Measurements from ENCODE around the gene GSX2.
"Not testable (repeated sequence)": the region's sequence is repeated elsewhere in the genome, so short reads cannot be mapped to it uniquely, and the experiment has no call there.

Gene GSX2

DNA sequence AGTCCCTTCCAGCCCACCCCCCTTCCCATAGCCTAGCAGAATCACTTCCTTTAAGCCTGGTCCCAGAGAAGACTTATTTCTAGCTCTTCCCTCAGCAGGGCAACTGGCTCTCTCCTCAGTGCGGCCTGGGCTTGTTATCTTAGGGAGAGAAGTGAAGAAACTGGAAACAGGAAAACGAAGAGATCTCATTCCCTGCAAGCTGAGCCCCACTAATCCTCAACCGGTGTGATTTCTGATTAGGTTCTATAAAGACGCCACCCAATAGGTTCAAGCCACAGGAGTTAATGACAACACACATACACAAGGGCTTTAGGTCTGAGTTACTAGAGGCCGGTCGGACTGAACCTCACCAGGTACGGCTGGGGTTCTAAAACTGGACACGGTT, 3.2 kb downstream of the GSX2 start:
- DNase-seq (ENCODE audit: low spot score): no peak

GRCh38 chr4:54104907-54105306, 4.9 kb downstream of the GSX2 start:
- DNase-seq (ENCODE audit: low spot score): no peak

- DNase-seq (ENCODE audit: low spot score): no peak
Measured at GRCh38 chr4:54107951-54108748, 8.2 kb downstream of the GSX2 start.

GRCh38 chr4:54109241-54110018, 9.5 kb downstream of the GSX2 start:
- no peak for DNase-seq (ENCODE audit: low spot score)

- DNase-seq (ENCODE audit: low spot score): no peak
Measured at GRCh38 chr4:54110019-54110416, 10.1 kb downstream of the GSX2 start.

DNA sequence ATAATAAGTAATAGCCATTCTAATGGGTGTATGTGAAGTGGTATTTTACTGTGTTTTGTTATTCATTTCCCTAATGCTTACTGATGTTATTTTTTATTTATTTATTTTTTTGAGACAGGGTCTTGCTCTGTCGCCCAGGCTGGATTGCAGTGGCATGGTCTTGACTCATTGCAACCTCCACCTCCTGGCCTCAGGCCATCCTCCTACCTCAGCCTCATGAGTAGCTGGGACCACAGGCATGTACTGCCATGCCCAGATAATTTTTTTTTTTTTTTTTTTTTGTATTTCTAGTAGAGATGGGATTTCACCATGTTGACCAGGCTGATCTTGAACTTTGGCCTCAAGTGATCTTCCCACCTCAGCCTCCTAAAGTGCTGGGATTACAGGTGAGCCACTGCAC, 13.2 kb downstream of the GSX2 start:
- DNase-seq (ENCODE audit: low spot score): not testable (repeated sequence)

DNA sequence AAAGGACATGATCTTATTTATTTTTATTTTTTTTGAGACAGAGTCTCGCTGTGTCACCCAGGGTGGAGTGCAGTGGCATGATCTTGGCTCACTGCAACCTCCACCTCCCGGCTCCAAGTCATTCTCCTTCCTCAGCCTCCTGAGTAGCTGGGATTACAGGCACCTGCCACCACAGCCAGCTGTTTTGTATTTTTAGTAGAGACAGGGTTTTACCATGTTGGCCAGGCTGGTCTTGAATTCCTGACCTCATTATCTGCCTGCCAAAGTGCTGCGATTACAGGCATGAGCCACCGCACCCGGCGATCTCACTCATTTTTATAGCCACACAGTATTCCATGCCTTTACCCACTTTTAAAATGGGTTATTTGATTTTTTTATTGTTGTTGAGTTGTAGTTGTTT, 16.3 kb downstream of the GSX2 start:
- not testable (repeated sequence) for DNase-seq (ENCODE audit: low spot score)

DNA sequence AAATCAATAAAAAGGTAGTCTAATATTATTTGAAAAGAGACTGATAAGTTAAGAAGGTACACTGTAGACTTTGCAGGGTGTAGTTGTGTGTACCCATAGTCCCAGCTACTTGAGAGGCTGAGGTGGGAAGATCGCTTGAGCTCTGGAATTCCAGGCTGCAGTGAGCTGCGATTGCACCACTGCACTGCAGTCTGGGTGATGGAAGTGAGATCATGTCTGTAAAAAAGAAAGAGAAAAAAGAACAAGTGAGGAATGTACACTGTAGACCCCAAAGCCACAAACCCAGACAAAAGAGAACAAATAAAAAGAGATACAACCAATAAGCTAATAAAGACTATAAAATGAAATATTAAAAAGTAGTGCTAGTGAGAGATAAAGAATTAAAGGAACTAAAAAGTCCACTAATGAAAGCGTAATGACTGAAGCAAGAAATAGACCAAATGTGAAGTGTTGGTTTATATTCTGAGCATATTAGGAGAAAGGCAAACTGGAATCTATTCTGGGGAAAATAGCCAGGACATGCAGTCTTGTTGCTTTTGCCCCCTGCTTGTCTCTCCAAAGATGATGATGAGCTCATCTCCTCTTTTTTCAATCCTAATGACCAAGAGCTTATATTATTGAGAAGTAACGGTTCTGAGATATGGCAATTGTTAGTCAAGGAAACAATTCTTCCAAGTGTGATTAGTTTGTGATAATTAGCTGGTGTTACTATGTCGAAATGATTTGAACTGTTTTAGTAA, 19.1 kb downstream of the GSX2 start:
- DNase-seq (ENCODE audit: low spot score): no peak

- DNase-seq (ENCODE audit: low spot score): no peak
Measured at GRCh38 chr4:54120518-54120917, 20.6 kb downstream of the GSX2 start.

DNA sequence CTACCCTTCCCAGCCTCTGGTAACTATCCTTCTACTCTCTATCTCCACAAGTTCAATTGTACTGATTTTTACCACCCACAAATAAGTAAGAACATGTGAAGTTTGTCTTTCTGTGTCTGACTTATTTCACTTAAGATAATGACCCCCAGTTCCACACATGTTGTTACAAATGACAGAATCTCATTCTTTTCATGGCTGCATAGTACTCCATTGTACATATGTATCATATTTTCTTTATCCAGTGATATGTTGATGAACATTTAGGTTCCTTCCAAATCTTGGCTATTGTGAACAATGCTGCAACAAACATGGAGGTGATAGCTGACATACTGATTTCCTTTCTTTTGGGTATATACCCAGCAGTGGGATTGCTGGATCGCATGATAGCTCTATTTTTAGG, 27.7 kb downstream of the GSX2 start:
- no peak for DNase-seq (ENCODE audit: low spot score)

DNA sequence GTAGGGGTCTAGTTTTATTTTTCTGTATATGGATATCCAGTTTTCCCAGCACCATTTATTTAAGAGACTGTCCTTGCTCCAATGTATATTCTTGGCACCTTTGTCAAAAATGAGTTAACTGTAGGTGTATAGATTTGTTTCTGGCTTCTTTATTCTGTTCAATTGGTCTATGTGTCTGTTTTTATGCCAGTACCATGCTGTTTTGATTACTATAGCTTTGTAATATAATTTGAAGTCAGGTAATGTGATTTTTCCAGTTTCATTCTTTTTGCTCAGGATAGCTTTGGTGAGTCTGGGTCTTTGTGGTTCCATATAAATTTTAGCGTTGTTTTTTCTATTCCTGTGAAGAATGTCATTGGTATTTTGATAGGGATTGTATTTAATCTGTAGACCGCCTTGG, 28.7 kb downstream of the GSX2 start:
- not testable (repeated sequence) for DNase-seq (ENCODE audit: low spot score)

- no peak for DNase-seq (ENCODE audit: low spot score)
Measured at GRCh38 chr4:54139332-54139731, 39.4 kb downstream of the GSX2 start.

DNA sequence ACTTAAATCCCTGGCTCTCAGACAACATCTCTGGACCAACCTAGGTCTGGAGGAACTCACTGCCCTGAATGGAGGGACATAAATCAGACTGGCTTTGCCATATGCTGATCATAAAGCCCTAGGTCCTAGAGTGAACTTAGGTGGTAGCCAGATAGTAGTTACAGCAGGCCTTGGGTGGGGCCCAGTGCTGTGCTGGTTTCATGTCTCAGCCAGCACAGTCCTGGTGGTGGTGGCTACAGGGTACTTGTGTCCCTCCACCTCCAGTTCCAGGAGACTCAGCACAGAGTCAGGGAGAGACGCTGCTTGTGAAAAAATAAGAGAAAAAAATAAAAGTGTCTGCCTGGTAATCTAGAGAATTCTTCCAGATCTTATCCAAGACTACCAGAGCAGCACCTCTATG, 40.3 kb downstream of the GSX2 start:
- no peak for DNase-seq (ENCODE audit: low spot score)

DNA sequence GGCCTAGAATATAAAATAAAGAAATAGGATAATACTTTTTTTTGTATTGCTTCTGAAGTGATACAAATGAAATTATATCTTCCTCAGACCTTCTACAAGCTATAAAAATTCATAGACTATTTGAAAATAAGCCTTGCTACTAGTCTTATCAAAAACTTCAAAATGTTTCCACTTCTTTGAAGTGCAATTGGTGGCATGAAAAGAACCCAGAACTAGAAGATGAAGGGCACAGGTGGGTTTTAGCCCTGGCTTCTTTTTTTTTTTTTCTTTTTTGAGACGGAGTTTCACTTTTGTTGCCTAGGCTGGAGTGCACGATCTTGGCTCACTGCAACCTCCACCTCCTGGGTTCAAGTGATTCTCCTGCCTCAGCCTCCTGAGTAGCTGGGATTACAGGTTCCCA, 44.2 kb downstream of the GSX2 start:
- DNase-seq (ENCODE audit: low spot score): no peak

- no peak for DNase-seq (ENCODE audit: low spot score)
Measured at GRCh38 chr4:54144661-54145171, 44.8 kb downstream of the GSX2 start.

DNA sequence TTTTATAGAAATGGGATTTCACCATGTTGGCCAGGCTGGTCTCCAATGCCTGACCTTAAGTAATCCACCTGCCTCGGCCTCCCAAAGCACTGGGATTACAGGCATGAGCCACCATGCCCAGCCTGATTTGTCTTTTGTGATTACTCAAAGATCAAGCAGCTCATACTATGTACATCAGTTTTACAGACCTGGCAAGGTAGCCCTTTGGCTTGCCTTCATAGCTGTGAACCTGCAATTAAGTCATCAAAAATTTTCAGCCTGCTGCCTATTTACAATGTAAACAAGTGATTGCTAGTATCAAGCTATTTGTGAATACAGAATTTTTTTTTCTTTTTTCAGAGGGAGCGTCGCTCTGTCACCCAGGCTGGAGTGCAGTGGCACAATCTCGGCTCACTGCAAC, 46.2 kb downstream of the GSX2 start:
- DNase-seq (ENCODE audit: low spot score): no peak

GRCh38 chr4:54149323-54149722, 49.4 kb downstream of the GSX2 start:
- DNase-seq (ENCODE audit: low spot score): no peak

Measured in putamen (tissue), 1 donor.